GM10266 (cell line): ENCODE results near the gene FAM209A.

Experiments used
- DNase-seq: peaks from one replicate; pipeline ENCODE4 v3.0.0; 2012; ENCODE audit errors: extremely low spot score
- TF ChIP-seq, protein P1 (sequence below): IDR thresholded peaks from 2 replicates; pipeline ENCODE4 v1.5.1; 2012; ENCODE audit warnings: mild to moderate bottlenecking, low read depth; ENCODE audit not compliant: control insufficient read depth, insufficient read depth; ENCODE audit errors: missing control alignments

FAM209A gene

DNA sequence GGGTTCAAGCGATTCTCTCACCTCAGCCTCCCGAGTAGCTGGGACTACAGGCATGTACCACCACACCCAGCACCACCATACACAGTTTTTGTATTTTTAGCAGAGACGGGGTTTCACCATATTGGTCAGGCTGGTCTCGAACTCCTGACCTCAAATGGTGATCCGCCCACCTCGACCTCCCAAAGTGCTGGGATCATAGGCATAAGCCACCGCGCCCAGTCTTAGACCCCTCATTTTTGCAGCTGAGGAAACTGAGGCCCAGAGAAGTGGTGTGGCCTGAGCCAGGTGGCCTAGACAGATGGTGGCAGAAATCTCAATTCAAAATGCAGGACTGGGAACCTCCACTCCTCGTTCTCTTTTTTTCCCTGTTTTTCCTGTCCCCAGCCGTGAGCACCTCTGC, 12.6 kb upstream of the FAM209A start:
- TF ChIP-seq, protein P1, sequence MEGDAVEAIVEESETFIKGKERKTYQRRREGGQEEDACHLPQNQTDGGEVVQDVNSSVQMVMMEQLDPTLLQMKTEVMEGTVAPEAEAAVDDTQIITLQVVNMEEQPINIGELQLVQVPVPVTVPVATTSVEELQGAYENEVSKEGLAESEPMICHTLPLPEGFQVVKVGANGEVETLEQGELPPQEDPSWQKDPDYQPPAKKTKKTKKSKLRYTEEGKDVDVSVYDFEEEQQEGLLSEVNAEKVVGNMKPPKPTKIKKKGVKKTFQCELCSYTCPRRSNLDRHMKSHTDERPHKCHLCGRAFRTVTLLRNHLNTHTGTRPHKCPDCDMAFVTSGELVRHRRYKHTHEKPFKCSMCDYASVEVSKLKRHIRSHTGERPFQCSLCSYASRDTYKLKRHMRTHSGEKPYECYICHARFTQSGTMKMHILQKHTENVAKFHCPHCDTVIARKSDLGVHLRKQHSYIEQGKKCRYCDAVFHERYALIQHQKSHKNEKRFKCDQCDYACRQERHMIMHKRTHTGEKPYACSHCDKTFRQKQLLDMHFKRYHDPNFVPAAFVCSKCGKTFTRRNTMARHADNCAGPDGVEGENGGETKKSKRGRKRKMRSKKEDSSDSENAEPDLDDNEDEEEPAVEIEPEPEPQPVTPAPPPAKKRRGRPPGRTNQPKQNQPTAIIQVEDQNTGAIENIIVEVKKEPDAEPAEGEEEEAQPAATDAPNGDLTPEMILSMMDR = no peak
- DNase-seq = no peak

DNA sequence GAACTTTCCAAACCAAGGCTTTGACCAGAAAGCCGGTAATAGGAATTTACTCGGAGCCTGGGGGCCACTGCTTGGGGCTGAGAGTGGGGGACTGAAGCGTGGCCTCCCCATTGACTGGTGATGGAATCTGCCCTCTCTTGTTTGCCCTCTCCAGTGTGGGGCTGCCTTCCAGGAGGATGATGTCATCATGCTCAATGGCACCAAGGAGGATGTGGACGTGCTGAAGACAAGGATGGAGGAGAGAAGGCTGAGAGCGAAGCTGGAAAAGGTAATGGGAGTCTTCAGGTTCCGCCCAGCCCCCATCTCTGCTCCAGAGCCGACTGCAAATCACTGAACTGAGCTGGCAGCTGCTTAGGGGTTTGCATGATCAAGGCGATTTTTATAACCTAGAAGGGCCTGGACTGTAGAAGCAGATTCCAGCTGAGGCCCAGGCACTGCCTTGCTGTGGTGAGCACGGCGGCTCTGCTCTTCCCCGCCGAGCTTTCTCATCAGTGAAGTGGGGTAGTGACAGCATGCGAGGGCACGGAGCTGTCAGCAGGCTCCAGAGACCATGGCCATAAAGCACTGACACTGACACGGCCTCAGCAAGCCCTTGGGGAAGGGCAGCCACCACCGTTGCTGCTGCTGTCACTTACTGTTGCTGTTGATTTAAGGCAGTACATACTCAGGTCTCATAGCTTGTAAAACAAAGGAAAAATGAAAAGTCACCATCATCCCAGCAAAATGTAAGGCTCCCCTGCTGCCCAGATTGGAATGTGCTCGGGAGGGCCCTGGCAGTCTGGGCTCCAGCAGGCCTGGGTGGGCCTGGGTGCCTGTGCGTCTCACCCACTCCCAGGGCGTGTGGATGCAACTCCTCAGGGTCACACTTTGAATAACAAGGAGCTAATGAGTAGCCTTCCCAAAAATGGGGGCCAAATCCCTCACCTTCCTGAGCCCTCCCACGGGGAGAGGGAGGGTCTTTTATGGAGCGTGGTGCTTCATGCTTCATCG, 11.1 kb upstream of the FAM209A start:
- TF ChIP-seq, protein P1 = no peak
- no peak for DNase-seq

DNA sequence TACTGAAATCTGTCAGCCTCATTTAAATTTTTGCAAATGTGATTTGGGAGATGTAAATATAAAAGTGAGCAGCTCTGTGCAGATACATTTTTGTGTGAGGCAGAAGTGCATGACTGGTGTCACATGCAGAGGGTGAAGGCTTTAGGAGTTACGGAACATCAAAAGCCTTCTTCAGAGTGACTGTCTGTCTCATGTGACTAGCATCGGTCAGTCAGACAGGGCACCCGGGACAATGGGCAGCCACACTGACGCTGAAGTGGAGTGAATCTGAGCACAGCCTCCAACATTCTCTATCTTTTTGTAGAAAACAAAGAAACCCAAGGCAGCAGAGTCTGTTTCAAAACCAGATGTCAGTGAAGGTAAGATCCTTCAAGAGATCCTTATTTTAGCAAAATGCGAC, 7.9 kb upstream of the FAM209A start:
- no peak for DNase-seq
- TF ChIP-seq, protein P1 = no peak

DNA sequence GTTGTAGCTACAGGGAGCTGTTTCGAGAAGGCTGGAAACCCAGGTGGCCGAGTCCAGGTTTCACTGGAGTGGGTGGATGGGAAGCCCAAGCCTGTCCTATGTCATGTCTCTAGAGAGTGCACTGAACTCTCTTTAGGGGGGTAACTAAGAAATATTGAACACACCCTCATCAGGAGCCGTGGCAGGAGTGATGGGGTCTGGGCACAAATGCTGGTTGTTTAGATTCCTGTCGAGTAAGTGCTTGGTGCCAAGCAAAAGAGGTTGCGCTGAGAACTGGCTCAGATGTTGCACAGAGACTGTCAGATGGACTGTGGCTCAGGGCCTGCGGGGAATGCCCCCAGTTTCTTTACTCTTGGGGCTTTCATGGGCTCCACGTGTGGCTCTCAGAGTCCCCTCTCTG, 7.3 kb upstream of the FAM209A start:
- TF ChIP-seq, protein P1 = no peak

DNA sequence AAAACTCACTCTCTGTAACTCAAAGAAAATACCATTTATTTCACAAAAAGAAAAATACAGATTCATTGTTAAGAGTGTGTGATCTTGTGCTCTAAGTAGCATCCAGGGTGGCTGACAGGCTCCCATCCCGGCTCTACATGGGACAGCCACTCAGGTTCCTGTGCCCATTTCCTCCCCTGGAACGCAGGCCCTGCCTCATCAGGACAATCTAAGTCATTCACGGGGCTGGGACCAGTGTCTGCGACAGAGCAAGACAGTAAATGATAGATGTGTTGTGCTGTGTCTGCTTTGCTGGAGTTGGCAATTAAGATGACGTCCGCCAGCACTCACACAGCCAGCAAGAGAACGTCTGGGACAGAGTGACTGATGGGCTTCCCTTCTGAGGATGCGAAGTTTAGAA, 6.9 kb upstream of the FAM209A start:
- TF ChIP-seq, protein P1 = no peak

More for the DNA sequence above, 7.3 kb upstream of the FAM209A start:
- no peak for DNase-seq

DNA sequence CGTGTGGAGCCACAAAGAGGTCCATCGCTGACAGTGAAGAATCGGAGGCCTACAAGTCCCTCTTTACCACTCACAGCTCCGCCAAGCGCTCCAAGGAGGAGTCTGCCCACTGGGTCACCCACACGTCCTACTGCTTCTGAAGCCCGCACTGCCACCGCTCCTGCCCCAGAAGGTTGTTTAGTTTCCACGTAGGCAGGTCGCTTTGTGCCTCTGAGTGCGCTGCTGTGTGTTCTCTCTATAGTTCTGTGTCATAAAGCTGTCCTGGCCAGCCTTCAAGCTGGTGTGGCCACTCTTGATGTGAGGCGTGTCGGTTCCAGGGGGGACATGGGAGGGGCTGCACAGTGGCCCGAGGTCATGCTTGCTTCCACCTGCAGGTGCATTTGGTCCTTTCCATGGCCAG, 6.4 kb upstream of the FAM209A start:
- TF ChIP-seq, protein P1 = no peak
- no peak for DNase-seq

More for the DNA sequence above, 6.9 kb upstream of the FAM209A start:
- DNase-seq = no peak

DNA sequence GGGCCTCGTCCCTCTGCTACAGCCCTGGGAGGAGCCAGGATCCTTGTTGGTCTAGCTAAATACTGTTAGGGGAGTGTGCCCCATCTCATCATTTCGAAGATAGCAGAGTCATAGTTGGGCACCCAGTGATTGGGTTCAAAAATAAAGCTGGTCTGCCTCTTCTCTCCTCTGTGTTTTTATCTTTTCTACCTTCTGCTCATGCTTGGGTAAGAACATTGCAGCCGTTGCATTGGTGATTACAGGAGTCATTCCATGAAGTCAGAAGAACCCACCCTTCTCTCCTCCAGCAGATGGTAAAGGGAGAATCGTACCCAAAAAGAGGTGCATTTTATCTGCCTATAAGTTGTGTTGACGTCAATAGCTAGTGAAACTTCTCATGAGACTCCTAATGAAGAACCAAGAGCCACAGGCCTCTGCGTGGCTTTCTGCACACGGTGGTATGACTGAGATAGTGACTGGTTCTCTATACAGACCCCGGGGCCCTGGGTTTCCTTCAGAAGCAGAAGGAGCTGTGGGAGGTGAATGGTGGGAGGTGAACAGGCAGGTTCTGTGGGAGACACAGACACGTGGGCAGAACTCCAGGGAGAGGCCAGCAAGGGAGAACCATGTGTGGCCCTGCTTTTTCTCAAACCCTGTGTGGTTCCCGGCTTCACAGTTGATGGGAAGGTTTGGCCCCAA, 5.7 kb upstream of the FAM209A start:
- no peak for DNase-seq

More for the DNA sequence above, 5.7 kb upstream of the FAM209A start:
- TF ChIP-seq, protein P1 = no peak
